Measurements from ENCODE around the gene PARL.

GRCh38 chr3:183892610-183893214 lies 8.0 kb upstream of the PARL start:
- TF ChIP-seq CTCF (conservative IDR thresholded peaks at IDR 0.05 in 1 of 2, IDR thresholded peaks at IDR 0.05 in 1 of 2; ENCODE audit: extremely low read depth in 1 of 2, insufficient read depth in 1 of 2, low read depth in 1 of 2, low read length in 2 of 2) (no peak), EZH2 (IDR thresholded peaks at IDR 0.05; ENCODE audit: borderline replicate concordance, low read length) (no peak)

All from mammary epithelial cell (primary cell).